Fibroblast of skin of right biceps (primary cell): ENCODE data around the gene SGPP2.

Experiments
- DNase-seq: peaks from one replicate; pipeline ENCODE4 v3.0.0-alpha.2; 2013

The SGPP2 gene

GRCh38 chr2:222591661-222592060 lies 167.3 kb downstream of the SGPP2 start:
- DNase-seq, result no peak

- DNase-seq, result peak; percentile 18
Measured at GRCh38 chr2:222592176-222592575, 167.8 kb downstream of the SGPP2 start.

GRCh38 chr2:222594679-222595078 lies 170.3 kb downstream of the SGPP2 start:
- peak; percentile 41 for DNase-seq

GRCh38 chr2:222595581-222595980 lies 171.2 kb downstream of the SGPP2 start:
- DNase-seq, result peak; percentile 19

GRCh38 chr2:222598611-222599010 lies 174.3 kb downstream of the SGPP2 start:
- DNase-seq, result no peak

DNA sequence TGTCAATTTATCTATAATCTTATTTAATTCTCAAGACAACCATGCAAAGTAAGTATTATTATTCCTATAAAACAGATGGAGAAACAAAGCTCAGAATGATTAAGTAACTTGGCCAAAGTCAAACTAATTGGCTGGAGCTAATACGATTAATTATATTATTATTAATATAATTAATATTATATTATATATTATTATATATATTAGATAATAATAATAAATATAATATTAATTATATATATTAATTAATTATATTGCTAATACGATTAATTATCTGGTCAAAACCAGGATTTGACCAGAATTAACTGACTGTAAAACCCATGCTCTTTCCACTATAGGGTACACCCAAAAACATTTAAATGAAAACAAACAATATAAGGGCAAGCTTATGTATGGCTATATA lies 179.2 kb downstream of the SGPP2 start:
- no peak for DNase-seq

- no peak for DNase-seq
Measured at GRCh38 chr2:222604749-222605515, 180.6 kb downstream of the SGPP2 start.

- DNase-seq, result no peak
Measured at GRCh38 chr2:222606306-222606705, 182.0 kb downstream of the SGPP2 start.

DNA sequence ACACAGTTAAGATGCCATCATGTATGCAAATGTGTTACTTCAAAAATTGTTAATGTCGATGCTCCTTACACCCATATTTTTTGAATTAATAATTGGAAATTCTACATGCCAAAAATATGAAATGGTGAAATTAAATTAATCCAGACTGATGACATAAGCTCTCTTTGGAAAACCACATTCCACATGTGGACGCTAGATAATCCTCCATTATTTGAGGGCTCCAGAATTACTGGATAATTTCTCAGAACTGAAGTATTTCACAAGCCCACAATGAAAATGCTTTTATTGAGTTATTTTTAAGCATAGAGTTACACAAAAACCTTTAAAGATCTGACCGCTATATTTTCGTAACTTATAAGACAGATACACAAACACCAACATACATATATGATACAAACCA lies 183.7 kb downstream of the SGPP2 start:
- peak; percentile 57 for DNase-seq

DNA sequence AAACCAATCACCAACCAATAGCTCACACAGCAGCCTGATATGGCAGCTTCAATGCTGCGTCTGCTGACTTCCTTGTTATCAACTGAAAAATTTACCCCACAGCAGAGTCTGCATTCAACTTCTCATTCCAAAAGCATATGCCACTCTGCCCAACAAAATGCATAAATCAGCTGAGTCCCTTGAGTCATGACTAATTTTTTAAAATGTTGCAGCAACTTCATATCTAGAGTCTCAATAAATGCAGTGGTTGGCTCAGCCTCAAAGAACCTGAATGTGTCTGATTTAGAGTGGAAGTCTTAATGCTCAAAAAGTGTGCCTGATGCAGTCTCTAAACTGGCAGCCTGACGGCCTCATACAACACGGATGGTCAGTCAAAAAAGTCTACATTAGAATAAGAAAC lies 185.0 kb downstream of the SGPP2 start:
- DNase-seq, result peak; percentile 52
